Astrocyte (in vitro differentiated cells and primary cell): ENCODE results near the gene PEX14. TPM values are rescaled to one million over a fixed set of nuclear protein-coding genes. Genes with fewer than 3 reads are reported as not detected.
"Not testable (repeated sequence)": the region's sequence is repeated elsewhere in the genome, so short reads cannot be mapped to it uniquely, and the experiment has no call there.

Source experiments
- DNase-seq: peaks from one replicate; pipeline ENCODE4 v3.0.0-alpha.2; 2010; ENCODE audit warnings: low read depth
- FAIRE-seq: peaks from 2 replicates; lab custom pipeline; 2011; peaks lifted over from hg19 to GRCh38; lab: Jason Lieb, UNC
- H2AFZ ChIP-seq: 2 replicates; pipeline ENCODE4 v1.6.0; 2012; ENCODE audit warnings: low read depth, low read length, inconsistent platforms
- H3K27ac ChIP-seq: 2 replicates; pipeline ENCODE4 v1.5.1; 2011; ENCODE audit warnings: low read depth, low read length, inconsistent platforms
- H3K27me3 ChIP-seq: 2 replicates; pipeline ENCODE4 v1.6.0; 2011; ENCODE audit warnings: low read length, inconsistent platforms; ENCODE audit not compliant: insufficient read depth
- H3K36me3 ChIP-seq: 2 replicates; pipeline ENCODE4 v1.5.1; 2011; ENCODE audit warnings: low read length, inconsistent platforms; ENCODE audit not compliant: insufficient read depth
- H3K4me1 ChIP-seq: 2 replicates; pipeline ENCODE4 v1.5.1; 2011; ENCODE audit warnings: low read length, inconsistent platforms; ENCODE audit not compliant: insufficient read depth
- H3K4me2 ChIP-seq: 2 replicates; pipeline ENCODE4 v1.6.0; 2012; ENCODE audit warnings: low read length, inconsistent platforms
- H3K4me3 ChIP-seq: 2 replicates; pipeline ENCODE4 v1.5.1; 2011; ENCODE audit warnings: low read depth, mild to moderate bottlenecking, low read length, inconsistent platforms; ENCODE audit not compliant: insufficient read depth
- H3K79me2 ChIP-seq: 2 replicates; pipeline ENCODE4 v1.6.0; 2012; ENCODE audit warnings: mild to moderate bottlenecking, low read length, inconsistent platforms; ENCODE audit not compliant: insufficient read depth
- H3K9ac ChIP-seq: 2 replicates; pipeline ENCODE4 v1.6.0; 2012; ENCODE audit warnings: mild to moderate bottlenecking, low read length, inconsistent platforms
- H3K9me3 ChIP-seq: 2 replicates; pipeline ENCODE4 v1.5.1; 2012; ENCODE audit warnings: low read depth, mild to moderate bottlenecking, low read length, inconsistent platforms; ENCODE audit not compliant: insufficient read depth
- H4K20me1 ChIP-seq: 2 replicates; pipeline ENCODE4 v1.6.0; 2012; ENCODE audit warnings: low read length, inconsistent platforms; ENCODE audit not compliant: insufficient read depth
- H3K27ac Mint-ChIP-seq: one replicate; pipeline ENCODE4 v1.8.0; 2021; ENCODE audit warnings: mild to moderate bottlenecking, mixed read lengths; ENCODE audit not compliant: unreplicated experiment
- H3K27me3 Mint-ChIP-seq: one replicate; pipeline ENCODE4 v1.8.0; 2021; ENCODE audit warnings: low read depth, mixed read lengths; ENCODE audit not compliant: unreplicated experiment
- H3K36me3 Mint-ChIP-seq: one replicate; pipeline ENCODE4 v1.8.0; 2021; ENCODE audit warnings: low read depth, mixed read lengths; ENCODE audit not compliant: unreplicated experiment
- H3K4me1 Mint-ChIP-seq: one replicate; pipeline ENCODE4 v1.8.0; 2021; ENCODE audit warnings: low read depth, mixed read lengths; ENCODE audit not compliant: unreplicated experiment
- H3K4me3 Mint-ChIP-seq: one replicate; pipeline ENCODE4 v1.8.0; 2021; ENCODE audit warnings: mild to moderate bottlenecking, moderate library complexity, mixed read lengths; ENCODE audit not compliant: unreplicated experiment
- H3K9me3 Mint-ChIP-seq: one replicate; pipeline ENCODE4 v1.8.0; 2021; ENCODE audit warnings: mild to moderate bottlenecking, mixed read lengths; ENCODE audit not compliant: unreplicated experiment
- EZH2 ChIP-seq: IDR thresholded peaks from 2 replicates; pipeline ENCODE4 v1.6.1; 2012; ENCODE audit warnings: mild to moderate bottlenecking, low read length, inconsistent platforms; ENCODE audit not compliant: insufficient read depth
- total RNA-seq: library from RNA; stranded (reverse); gene quantifications from 2 replicates; pipeline ENCODE4 v1.2.1, GENCODE V29; 2021
- TF ChIP-seq, protein P1 (sequence below): IDR thresholded peaks from 2 replicates; pipeline ENCODE4 v1.5.1; 2011; ENCODE audit warnings: low read depth, mild to moderate bottlenecking, inconsistent platforms, low read length, moderate library complexity; ENCODE audit not compliant: insufficient read depth

Gene PEX14
- total RNA-seq, 1 donor from 2014 or later: 23.3 TPM

DNA sequence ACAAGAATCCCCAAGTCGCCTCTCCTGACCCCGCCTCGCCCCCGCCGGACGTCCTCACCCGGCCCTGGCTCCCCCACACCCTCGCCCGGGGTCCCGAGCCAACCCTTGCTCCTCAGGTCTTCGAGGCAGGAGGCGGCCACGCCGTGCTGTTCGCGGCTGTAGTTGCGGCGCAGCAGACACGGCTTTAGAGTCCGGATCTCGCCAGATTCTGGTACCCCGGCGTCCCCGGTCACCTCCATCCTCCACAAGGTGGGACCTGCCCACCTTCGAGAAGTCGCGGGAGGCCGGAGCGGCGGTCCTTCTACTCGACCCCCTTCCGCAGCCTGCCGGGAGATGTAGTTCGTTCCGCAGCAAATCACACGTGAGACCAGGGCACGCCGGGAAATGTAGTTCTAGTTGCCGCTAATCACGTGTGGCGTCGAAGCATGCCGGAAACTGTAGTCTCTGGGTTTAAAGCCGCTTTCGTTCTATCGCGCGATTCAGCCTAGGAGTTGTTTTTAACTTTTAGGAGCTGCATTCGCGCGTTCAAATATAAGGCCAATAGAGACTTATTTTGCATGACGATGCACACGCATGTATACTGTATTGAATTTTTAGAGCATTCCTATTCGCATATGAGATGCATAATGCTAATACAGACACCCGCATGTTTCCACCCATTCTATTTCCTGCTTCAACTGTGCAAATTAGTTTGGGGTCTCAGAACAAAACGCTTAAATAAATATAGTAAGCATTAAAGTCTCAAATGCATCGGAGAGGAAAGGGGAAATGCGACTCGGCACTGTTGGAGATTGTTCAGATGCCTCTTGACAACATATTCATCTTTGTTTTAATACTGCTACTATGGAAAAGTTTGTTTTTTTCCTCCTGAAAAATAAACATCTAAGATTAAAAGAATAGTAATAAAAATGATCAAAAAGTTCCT is 2.3 kb upstream of the PEX14 start, which contains the start of gene DFFA:
Gene DFFA (minus strand): TSS at position 310 of the 925 bp plus-strand sequence. CDS start 71 bp downstream, at position 239.
- no peak for FAIRE-seq
- H3K27ac ChIP-seq: peak within 1 kb of the TSS; percentile 31

DNA sequence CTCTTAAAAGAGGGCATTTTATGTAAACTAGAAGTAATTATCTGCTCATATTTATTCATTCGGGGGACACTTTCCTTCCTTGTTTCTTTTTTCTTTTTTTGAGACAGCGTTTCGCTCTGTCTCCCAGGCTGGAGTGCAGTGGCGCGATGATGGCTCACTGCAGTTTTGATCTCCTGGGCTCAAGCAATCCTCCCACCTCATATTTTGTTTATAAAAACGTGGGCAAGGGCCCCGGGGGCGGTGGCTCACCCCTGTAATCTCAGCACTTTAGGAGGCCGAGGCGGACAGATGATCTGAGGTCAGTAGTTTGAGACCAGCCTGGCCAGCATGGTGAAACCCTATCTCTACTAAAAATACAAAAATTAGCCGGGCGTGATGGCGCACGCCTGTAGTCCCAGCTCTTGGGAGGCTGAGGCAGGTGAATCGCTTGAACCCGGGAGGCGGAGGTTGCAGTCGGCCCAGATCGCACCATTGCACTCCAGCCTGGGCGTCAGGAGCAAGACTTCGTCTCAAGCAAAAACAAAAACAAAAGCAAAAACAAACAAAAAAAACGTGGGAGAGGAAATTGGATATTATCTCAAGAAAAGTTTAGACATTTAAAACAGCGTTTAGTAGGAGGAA is 1.5 kb upstream of the PEX14 start:
- FAIRE-seq: no peak
- H3K4me2 ChIP-seq: no peak overlapping the region

More for the DNA sequence above, 2.3 kb upstream of the PEX14 start, which contains the start of gene DFFA:
- H3K27ac Mint-ChIP-seq: peak within 1 kb of the TSS; percentile 80
- Histone ChIP-seq H3K36me3 (peaks cover 8% of the 10 kb centered on the region), H3K4me3 (peak within 1 kb of the TSS; percentile 76), H3K9me3 (no peaks in the 10 kb centered on the region), H2AFZ (peak within 1 kb of the TSS; percentile 91), H3K4me2 (peak within 1 kb of the TSS; percentile 94), H3K4me1 (peaks cover 9% of the 10 kb centered on the region), H3K27me3 (no peaks in the 10 kb centered on the region), H4K20me1 (peaks cover 3% of the 10 kb centered on the region), H3K79me2 (peaks cover 35% of the 10 kb centered on the region), H3K9ac (peak within 1 kb of the TSS; percentile 81)
- TF ChIP-seq EZH2: no peak
- TF ChIP-seq, protein P1, sequence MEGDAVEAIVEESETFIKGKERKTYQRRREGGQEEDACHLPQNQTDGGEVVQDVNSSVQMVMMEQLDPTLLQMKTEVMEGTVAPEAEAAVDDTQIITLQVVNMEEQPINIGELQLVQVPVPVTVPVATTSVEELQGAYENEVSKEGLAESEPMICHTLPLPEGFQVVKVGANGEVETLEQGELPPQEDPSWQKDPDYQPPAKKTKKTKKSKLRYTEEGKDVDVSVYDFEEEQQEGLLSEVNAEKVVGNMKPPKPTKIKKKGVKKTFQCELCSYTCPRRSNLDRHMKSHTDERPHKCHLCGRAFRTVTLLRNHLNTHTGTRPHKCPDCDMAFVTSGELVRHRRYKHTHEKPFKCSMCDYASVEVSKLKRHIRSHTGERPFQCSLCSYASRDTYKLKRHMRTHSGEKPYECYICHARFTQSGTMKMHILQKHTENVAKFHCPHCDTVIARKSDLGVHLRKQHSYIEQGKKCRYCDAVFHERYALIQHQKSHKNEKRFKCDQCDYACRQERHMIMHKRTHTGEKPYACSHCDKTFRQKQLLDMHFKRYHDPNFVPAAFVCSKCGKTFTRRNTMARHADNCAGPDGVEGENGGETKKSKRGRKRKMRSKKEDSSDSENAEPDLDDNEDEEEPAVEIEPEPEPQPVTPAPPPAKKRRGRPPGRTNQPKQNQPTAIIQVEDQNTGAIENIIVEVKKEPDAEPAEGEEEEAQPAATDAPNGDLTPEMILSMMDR: no peak
- no peaks in the 10 kb centered on the region for H3K27me3 Mint-ChIP-seq
- peak within 1 kb of the TSS; percentile 96 for H3K4me3 Mint-ChIP-seq
- H3K4me1 Mint-ChIP-seq: peaks cover 8% of the 10 kb centered on the region
- H3K9me3 Mint-ChIP-seq: no peaks in the 10 kb centered on the region
- H3K36me3 Mint-ChIP-seq: no peaks in the 10 kb centered on the region
- peak; percentile 91 for DNase-seq

DNA sequence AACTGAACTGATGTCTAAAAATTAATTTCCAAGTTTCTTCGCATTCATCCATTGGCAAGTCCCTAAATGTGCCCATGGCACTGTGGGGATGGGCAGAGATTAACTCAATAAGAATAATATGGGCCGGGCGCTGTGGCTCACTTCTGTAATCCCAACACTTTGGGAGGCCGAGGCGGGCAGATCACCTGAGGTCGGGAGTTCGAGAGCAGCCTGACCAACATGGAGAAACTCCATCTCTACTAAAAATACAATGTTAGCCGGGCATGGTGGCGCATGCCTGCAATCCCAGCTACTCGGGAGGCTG is 489 bp upstream of the PEX14 start:
- not testable (repeated sequence) for H3K4me1 ChIP-seq, DNase-seq, H4K20me1 ChIP-seq, H3K4me1 Mint-ChIP-seq, H3K9me3 ChIP-seq, FAIRE-seq, H3K27me3 ChIP-seq, H3K9ac ChIP-seq, H3K27me3 Mint-ChIP-seq, H3K36me3 ChIP-seq, H3K27ac ChIP-seq, H3K9me3 Mint-ChIP-seq, H3K36me3 Mint-ChIP-seq
- Histone ChIP-seq H3K4me2 (peak overlapping the region; percentile 99), H2AFZ (peak overlapping the region; percentile 90), H3K79me2 (peaks cover 52% of the 10 kb centered on the region), H3K4me3 (peak overlapping the region; percentile 92)
- Mint-ChIP-seq H3K27ac (peak overlapping the region; percentile 53), H3K4me3 (peak overlapping the region; percentile 87)

More for the DNA sequence above, 1.5 kb upstream of the PEX14 start:
- peaks cover 8% of the 10 kb centered on the region for H3K4me1 Mint-ChIP-seq
- Histone ChIP-seq H3K27ac (no peak overlapping the region), H3K4me3 (no peak overlapping the region), H3K36me3 (peaks cover 8% of the 10 kb centered on the region), H3K4me1 (peaks cover 9% of the 10 kb centered on the region), H2AFZ (no peak overlapping the region), H3K9me3 (no peaks in the 10 kb centered on the region), H3K9ac (no peak overlapping the region), H3K27me3 (no peaks in the 10 kb centered on the region), H3K79me2 (peaks cover 42% of the 10 kb centered on the region), H4K20me1 (peaks cover 4% of the 10 kb centered on the region)
- no peaks in the 10 kb centered on the region for H3K9me3 Mint-ChIP-seq
- H3K4me3 Mint-ChIP-seq: peak overlapping the region; percentile 96
- H3K27ac Mint-ChIP-seq: peak overlapping the region; percentile 34
- H3K36me3 Mint-ChIP-seq: no peaks in the 10 kb centered on the region
- no peak for TF ChIP-seq EZH2
- TF ChIP-seq, protein P1: no peak
- no peak for DNase-seq
- H3K27me3 Mint-ChIP-seq: no peaks in the 10 kb centered on the region
